Putamen (tissue), 1 donor: ENCODE results near the gene DCC.

ENCODE experiments used
- DNase-seq: peaks from one replicate; pipeline ENCODE4 v3.0.0-alpha.2; 2016; ENCODE audit warnings: low spot score

The DCC gene

DNA sequence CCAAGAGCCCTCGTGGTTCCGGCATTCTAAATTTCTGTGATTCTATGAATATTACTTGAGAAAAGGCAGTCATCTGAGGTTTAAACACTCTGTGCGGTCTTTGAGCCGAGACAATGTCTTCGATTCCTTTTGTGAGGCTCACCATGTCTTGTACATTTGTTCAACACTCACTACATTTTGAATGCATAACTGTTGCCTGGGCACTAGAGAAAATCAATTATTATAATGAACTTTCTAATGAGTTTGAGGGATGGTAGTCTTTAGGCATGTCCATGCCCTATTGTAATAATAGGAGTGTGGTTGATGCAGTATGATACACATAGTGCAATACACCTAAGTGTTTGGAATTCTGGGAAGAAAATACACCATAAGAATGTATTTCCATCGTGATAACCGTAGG lies 1181.1 kb downstream of the DCC start:
- no peak for DNase-seq

DNA sequence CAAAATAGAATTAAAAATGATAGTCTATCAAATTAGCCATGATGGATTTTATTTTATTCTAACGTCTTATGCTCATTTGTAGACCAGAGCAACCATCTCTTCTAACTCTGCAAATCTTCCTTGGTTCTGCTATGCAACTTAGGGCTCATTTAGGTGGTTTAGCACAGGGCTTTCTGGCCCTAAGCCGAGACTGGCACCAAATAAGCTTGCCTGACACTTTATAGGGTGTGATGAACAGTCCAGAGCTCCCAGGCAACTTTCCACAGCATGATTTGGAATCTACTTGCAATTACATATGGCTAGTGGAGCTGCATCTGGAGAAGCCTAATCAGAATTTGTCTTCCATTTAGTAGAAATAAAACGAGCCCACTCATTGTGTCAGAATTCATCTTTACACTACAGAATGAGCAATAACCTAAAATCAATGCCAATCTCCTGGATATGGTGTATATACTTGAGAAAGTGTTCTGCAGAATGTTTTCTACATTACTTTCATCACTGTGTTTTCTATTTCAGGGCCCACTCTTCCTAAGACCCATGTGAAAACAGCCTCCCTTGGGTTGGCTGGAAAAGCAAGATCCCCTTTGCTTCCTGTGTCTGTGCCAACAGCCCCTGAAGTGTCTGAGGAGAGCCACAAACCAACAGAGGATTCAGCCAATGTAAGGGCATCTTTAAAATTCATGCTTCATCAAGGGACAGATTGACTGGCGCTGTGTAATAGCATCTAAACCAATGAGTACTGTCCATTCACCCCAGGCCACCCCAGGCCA lies 1186.3 kb downstream of the DCC start:
- no peak for DNase-seq

DNA sequence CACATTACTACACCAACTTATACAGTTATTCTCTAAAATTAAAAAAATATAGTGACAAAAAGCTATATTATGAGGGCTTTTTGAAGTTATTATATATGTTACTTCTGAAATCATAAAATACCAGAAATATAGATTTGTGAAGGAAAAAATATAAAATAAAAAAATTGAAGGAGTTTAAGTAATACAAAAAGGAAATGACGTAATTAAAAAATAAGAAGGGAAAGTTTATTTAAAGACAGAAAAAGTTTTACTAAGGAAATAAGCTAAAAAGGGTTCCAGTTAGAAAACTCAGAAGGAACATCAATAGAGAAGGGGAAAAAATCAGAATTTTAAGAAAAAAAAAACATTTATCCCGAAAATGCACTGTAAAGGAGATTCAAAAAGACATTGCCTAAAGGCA lies 1187.4 kb downstream of the DCC start:
- DNase-seq: no peak

DNA sequence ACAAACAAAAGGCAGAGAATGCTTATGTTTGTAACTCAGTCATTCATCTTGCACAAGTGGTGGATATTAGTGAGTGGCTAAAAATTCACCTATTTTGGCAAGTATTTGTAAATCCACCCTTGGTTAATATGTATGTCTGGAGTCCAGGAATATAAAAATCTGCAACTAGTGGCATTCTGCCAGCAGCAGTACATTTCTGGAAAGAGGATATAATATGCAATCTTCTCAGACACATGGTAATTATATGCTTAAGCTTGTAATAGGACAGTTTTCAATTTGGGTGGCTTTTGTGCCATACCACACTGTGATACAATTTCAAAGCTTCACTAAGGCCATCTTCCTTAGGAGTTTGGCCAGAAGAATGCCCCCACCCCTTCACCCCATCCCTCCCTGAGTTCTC lies 1191.2 kb downstream of the DCC start:
- no peak for DNase-seq

DNA sequence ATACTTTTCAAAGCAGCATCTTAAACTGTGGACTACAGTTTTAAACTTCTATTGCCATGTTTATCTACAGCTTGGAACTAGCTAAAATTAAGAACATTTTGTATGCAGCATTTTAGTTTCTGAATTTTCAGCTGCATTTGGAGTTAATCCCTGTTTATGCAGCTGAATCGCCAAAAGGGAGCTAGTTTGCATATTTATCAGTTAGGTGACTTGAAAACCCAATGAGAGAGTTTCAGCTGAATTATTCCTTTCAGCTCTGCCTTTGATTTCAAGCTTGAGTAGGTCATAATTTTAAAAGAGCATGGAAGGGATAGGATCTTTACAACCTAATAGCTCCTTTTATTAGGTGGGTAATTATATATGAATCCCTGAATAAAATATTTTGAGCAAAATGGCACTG lies 1191.9 kb downstream of the DCC start:
- DNase-seq: no peak

DNA sequence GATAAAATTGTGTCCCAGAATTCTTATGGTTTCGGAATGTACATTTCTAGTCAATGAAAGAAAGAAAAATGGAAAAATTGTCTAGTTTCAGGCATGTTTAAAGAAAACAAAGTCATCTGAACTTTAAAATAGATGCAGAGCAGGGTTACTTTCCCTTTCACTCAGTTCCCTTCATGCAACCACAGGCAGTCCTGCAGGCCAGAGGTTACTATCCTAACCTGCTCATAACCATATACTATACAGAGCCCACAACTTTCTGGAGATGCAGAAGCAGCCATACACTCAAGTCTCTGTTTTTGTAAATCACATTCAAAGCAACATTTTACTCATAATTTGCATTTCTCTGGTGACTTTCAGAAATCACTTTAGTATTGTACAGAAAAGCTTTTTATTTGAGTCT lies 1194.2 kb downstream of the DCC start:
- no peak for DNase-seq

DNA sequence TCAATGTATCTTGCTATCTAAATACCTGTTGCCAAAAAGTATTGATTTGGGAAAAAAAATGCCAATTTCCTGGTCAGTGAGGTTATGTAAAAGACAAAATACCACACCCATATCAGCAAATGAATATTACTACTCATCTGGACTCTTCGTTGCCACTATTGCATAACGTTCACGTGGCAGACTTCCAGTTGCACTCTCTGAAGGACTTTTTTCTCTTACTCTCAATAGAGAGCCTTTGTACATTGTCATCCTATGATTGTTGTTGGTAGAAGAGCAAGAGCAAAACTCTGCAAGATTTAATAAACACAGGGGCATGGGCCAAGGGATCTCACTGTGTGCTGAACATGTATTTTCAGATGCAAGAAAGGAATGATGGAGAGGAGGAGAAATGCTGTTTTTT lies 1194.7 kb downstream of the DCC start:
- DNase-seq: peak; percentile 82

DNA sequence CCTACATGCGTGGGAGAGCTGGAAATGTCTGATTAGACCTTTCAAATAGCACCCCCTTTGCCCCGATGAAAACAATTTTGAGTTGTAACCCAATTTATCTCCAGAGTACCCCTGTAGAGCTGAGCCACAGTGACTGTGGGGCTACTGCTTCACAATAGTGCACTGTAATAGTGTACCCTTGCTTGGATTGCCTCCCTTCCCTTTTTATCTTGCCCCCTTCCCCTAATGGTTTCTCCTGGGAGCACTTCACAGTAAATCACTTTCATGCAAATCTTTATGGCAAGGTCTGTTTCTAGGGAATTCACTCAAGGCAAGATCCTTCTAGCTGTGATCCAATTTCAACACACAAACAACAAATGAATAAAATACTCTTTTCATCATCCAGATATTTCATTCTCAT lies 1196.9 kb downstream of the DCC start:
- no peak for DNase-seq

DNA sequence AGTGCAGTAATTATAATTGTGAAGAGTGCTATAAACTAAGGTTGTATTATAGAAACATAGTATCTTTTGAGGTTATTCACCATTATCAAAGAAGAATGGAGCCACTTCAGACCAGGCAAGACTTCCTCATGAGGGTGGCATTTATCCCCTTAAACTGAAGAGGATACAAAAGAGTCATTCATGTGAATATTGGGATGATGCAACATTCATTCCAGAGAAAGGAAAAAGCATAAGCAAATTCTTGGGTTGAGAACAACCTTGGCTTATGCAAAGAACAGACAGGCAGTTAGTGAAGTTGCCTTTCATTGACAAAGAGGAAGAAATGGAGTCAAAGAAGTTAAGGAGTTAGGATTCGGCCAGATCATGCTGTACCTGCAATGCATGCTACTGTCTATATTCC lies 1201.9 kb downstream of the DCC start:
- no peak for DNase-seq

DNA sequence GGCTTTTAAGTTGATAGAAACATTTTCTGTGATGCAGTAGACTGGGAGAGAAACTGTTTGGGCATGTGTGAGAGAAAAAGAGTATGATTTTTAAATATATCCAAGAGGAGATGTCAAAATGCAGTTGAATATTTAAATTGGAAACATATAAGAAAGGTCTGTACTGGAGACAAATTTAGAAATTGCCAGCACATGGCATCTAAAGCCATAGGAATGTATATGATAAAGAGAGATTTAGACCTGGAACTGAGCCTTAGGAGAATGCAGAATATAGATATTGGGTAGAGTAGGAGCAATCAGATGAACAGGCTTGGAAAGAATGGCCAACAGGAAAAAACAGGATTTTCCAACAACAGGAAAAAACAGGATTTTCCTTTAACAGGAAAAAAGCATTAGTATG lies 1203.7 kb downstream of the DCC start:
- no peak for DNase-seq

DNA sequence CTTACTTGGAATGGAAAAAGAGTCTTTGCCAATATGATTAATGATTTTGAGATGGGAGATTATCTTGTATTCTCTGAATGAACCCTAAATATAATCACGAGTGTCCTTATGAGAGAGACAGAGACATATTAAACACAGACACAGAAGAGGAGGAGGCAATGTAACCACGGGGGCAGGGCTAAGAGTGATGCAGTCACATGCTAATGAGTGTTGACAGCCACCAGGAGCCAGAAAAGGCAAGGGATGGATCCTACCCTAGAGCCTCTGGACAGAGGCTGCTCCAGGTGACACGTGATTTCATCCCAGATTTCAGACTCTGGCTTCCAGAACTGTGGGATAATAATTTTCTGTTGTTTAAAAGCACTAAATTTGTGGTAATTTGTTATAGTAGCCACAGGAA lies 1204.9 kb downstream of the DCC start:
- no peak for DNase-seq

DNA sequence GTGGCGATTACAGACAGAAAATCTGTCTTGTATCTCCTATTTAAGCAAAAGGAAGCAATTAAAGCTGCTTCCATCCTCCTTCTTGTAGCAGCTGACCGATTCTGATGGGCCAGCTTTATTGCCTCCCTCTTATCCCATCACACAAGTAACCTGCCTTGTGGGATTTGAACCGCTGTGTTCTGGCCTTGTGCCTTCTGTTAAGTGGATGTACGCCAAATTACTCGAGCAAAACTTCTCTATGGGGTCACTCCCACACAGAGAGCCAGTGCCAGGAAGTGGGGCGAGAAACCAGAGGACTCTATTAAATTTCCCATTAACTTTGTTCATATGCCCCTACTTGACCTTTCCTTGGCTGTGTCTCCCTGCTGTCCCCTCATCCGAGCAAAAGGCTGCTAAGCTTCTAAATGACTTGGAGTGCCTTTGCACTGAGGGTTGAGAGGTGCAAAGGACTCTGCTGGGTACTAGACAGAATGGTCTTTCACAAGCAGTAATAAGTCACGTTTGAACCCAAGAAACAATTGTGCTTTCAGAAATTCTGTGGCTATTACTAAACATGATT lies 1212.0 kb downstream of the DCC start:
- no peak for DNase-seq

DNA sequence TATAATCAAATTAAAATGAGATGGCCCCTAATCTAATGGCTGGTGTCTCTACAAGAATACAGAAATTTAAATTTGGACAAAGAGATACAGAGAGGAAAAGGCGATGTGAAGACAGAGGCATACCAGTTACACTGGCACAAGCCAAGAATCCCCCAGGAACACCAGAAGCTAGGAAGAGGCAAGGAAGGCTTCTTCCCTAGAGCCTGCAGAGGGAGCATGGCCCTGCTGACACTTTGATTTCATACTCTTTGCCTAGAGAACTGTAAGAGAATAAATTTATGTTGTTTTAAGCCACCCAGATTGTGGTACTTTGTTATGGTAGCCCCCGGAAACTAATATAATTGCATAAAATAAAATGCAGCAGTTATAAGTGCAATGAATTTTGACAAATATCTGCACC lies 1213.0 kb downstream of the DCC start:
- DNase-seq: no peak

DNA sequence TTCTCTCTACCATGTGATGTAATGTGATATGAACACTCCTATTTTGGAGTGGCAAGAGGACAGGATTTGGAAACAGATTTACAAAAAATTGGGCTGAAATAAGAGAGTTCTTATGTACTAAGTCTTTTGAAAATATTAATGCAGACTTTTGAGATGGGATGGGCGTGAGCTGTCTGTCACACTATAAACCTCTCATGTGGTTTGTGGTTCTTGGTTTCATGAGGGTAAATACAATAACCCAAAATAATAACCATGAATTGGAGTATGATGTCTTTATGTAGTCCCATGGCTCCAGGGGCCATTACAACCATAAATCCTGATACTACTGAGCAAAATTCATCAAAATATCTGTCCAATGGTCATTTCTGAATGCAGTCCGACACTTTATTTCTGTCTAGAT lies 1216.5 kb downstream of the DCC start:
- DNase-seq: no peak

DNA sequence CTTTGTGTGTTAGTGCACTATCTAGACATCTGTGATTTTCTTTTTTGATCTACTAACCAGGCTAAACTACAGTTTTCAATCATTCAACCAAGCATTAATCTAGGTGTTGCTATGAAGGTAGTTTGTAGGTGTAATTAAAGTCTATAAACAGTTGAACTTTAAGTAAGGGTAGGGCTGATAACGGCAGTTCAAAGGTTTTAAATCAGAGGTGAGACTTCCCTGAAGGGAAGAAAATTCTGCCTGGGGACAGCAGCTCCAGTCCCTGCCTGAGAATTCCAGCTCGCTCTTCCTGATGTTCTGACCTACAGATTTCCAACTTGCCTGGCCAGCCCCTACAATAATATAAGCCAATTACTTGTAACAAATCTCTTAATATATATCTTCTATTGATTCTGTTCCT lies 1220.5 kb downstream of the DCC start:
- DNase-seq: no peak

DNA sequence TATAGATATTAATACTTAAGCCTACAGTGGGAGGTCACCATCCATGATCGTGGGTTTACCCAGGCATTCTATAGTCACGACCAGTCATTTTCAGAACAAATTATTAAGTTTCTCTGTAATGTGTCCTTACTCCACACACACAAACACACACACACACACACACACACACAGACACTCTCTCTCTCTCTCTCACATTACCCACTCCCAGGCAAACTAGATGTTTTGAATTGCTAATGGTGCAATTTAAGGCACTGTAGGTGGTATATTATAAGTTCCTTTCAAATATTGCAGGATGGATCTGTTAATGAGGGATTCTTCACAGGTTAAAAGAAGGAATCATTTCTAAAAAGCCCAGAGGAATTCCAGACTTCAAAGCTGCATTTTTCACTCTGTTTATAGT lies 1226.6 kb downstream of the DCC start:
- DNase-seq: no peak

DNA sequence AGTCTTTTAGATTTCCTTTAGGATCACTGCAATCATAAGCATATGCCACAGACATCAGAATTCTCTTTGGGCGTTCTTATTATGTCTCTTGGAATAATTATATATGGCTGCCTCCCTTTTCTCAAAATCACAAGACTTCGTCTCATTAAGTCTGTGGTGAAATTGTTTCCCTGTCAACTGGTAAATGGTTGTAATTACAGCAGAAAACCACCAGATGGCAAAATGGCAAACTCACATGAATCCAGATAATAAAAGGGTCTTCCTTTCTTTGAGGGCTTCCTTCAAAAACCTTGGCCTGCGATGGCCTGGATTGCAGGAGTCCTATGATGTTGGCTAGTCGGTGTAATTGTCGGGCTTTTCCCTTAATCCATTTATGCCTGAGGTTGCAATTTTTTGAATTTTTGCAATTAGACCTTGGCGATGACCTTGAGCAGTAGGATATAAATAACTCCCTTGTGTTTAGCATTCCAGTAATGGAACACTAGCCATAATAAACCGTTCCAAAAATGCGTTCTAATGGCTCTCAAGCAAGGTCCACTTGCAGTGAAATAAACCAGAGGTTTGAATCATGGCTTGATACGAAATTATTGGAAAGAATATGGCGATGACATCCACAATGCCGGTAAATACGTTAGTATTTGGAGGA lies 1228.1 kb downstream of the DCC start:
- peak; percentile 20 for DNase-seq
